Activated CD8-positive, alpha-beta memory T cell treated with anti-CD3 and anti-CD28 coated beads for 1 hour (primary cell): ENCODE measurements around the gene PIERCE2.
"Not testable (repeated sequence)": the region's sequence is repeated elsewhere in the genome, so short reads cannot be mapped to it uniquely, and the experiment has no call there.

ENCODE experiments used
- DNase-seq, 2 donors: peaks; one replicate each; pipeline ENCODE4 v3.0.0-alpha.2; 2020; ENCODE audit warnings: low read depth in 1 of 2; ENCODE audit errors: extremely low read depth in 1 of 2

Gene PIERCE2

DNA sequence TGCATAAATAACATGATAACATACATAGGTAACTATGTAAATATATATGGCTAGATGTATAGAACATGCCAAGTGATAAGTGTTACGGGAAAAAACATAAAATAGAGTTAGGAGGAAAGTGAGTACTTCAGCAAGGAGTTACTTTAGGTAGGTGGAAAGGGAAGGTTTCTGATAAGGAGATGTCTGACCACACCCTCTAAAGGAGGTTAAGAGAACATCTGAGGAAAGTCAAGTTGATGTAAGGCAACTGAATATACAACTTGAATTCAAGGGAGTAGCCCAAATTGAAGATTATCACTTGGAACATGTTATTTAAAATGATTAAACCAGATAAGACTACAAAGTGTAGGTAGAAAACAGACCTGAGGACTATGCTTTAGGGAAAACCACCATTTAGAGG, 13.8 kb downstream of the PIERCE2 start:
- no peak for DNase-seq

DNA sequence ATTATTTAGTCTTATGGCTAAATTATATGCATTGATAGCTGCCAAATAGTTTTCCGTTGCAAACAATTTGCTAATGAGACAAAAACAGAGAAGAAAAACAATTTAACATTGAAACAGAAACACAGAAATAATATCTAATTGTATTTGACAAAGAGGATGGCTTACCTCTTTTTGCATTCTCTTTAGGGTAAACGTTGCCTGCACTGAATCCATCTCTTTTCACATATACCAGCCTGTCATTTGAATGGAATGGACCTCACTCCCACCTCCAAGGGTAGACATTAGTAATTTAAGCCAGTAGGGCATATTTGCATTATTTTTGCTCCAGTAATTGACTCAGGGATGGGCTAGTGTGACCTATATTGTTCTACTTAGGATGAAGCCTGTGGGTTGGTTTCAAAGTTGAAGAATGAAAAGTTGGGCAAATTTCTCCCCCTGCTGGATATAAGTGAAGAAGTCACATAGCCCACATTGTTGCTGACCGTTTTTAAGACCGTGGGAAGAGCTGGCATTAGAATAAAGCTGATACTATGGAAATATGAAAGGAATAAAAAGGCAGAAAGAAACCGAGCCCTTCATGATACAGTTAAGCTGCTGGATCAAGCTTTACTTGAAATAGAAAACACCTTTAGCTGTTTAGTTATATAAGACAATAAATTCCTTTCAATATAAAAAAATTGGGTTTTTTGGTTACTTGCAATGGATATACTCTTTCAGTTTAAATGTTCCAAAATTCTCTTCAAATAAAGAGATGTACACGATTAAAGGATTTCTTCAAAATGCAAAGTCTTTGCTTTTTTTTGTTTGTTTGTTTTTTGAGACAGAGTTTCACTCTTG, 26.9 kb downstream of the PIERCE2 start:
- DNase-seq = no peak

DNA sequence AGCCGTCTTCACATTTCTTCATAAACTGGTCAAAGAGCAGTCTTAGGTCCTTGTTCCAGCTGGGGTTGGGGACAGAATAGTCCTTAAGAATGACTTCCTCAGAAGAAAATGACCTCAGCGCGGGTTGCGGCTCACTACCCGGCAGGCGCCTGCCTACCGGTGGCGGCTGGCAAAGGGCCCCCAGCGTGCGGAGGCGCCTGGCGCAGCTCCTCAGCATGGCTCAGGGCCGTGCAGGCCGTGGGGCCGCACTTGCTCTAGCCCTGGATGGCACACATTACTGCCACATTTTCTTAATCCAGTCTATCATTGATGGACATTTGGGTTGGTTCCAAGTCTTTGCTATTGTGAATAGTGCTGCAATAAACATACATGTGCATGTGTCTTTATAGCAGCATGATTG, 34.8 kb downstream of the PIERCE2 start:
- not testable (repeated sequence) for DNase-seq

DNA sequence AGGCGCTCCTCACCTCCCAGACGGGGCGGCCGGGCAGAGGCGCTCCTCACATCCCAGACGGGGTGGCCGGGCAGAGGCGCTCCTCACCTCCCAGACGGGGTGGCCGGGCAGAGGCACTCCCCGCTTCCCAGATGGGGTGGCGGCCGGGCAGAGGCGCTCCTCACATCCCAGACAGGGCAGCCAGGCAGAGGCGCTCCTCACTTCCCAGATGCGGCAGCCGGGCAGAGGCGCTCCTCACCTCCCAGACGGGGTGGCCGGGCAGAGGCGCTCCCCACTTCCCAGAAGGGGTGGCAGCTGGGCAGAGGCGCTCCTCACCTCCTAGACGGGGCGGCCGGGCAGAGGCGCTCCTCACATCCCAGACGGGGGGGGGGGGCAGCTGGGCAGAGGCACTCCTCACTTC, 37.6 kb downstream of the PIERCE2 start:
- not testable (repeated sequence) for DNase-seq

DNA sequence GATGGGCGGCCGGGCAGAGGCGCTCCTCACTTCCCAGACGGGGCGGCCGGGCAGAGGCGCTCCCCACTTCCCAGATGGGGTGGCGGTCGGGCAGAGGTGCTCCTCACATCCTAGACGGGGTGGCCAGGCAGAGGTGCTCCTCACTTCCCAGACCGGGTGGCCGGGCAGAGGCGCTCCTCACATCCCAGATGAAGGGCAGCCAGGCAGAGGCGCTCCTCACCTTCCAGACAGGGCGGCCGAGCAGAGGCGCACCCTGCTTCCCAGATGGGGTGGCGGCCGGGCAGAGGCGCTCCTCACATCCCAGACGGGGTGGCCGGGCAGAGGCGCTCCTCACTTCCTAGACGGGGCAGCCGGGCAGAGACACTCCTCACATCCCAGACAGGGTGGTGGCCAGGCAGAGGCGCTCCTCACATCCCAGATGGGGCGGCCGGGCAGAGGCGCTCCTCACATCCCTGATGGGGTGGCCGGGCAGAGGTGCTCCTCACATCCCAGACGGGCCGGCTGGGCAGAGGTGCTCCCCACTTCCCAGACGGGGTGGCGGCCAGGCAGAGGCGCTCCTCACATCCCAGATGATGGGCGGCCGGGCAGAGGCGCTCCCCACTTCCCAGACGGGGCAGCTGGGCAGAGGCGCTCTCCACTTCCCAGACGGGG, 38.2 kb downstream of the PIERCE2 start:
- DNase-seq = not testable (repeated sequence)

DNA sequence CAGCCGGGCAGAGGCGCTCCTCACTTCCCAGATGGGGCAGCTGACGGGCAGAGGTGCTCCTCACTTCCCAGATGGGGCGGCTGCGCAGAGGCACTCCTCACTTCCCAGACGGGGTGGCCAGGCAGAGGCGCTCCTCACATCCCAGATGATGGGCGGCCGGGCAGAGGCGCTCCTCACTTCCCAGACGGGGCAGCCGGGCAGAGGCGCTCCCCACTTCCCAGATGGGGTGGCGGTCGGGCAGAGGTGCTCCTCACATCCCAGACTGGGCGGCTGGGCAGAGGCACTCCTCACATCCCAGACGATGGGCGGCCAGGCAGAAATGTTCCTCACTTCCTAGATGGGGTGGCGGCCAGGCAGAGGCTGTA, 38.7 kb downstream of the PIERCE2 start:
- not testable (repeated sequence) for DNase-seq

DNA sequence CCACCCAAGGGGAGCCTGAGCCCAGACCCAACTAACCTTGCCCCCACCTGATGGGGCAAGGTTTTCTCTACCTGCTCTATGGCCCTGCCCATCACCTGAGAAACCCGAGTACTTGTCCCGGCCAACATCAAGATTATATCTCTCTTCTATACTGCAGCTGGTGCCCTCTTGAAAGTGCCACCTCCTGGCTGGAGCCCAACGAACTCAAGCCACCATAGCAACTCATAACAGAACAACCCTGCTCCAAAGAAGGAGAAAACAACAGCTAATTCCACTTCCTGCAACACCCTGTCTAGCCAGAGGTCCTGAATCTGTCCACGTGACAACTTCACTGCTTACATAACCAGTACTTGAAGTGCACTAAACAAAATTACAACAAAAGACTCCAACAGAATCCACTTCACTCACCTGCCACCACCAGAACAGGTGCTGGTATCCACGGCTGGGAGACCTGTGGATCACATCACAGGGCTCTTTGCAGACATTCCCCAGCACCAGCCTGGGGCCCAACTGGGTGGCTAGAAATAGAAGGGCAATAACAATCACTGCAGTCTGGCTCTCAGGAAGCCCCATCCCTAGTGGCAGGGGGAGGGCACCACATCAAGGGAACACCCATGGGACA, 49.2 kb downstream of the PIERCE2 start:
- DNase-seq = no peak

DNA sequence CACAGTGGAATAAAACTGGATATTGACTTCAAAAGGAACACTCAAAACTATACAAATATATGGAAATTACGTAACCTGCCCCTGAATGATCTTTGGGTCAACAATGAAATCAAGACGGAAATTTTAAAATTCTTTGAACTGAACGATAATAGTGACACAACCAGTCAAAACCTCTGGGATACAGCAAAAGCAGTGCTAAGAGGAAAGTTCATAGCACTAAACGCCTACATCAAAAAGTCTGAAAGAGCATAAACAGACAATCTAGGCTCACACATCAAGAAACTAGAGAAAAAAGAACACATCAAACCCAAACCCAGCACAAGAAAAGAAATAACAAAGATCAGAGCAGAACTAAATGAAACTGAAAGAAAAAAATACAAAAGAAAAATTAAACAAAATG, 53.2 kb downstream of the PIERCE2 start:
- no peak for DNase-seq

DNA sequence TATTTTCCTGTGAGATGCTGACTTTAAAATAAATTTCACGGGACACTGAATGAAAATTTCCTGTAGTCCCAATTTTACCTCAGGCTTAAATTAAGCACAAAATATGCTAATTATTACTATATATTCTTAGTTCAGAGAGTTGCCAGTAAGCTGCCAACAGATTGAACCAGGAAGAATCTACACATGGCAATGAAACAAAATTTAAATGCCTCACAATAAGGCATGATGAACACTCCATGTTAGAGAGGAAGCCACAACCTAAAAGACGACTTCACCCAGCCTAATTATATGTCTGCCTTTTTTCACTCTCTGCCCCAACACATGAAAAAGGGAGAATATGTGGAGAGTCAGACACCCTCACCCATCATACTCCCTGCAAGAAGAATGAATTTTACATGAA, 60.0 kb downstream of the PIERCE2 start:
- DNase-seq = no peak
